Measurements from ENCODE around the gene CHODL. TPM values are rescaled to one million over a fixed set of nuclear protein-coding genes. Genes with fewer than 3 reads are reported as not detected.

CHODL gene
- total and polyA plus RNA-seq, 2 donors (not counting 3 experiments of a cell fraction or from before 2014, with no cell fraction given) = not detected

GRCh38 chr21:18289876-18290275 is 45.2 kb downstream of the CHODL start:
- Histone ChIP-seq H3K9me1 (replicated peaks; ENCODE audit: control insufficient read depth, extremely low read depth, insufficient read depth, low read length) (no peaks in the 10 kb centered on the region), H3K27ac (ENCODE audit: insufficient read depth, low read depth, low read length) (no peak overlapping the region), H3K4me3 (replicated peaks in 1 of 3; ENCODE audit: insufficient read depth in 1 of 3, low read depth in 1 of 3, low read length in 3 of 3) (no peak overlapping the region), H3K36me3 (ENCODE audit: control insufficient read depth in 2 of 2, extremely low read depth in 1 of 2, insufficient read depth in 2 of 2, low read length in 2 of 2) (no peaks in the 10 kb centered on the region), H2AFZ (ENCODE audit: low read depth, low read length) (no peak overlapping the region), H3K4me2 (ENCODE audit: insufficient read depth, low read length) (no peak overlapping the region), H3K9ac (replicated peaks; ENCODE audit: extremely low read depth, insufficient read depth, low read length) (no peak overlapping the region), H3K79me2 (ENCODE audit: control insufficient read depth, insufficient read depth, low read length) (no peaks in the 10 kb centered on the region), H3K27me3 (ENCODE audit: control insufficient read depth in 2 of 2, insufficient read depth in 2 of 2, low read length in 2 of 2) (no peaks in the 10 kb centered on the region), H3K9me3 (replicated peaks; ENCODE audit: control insufficient read depth, insufficient read depth, low read length) (no peaks in the 10 kb centered on the region), H3K4me1 (ENCODE audit: control insufficient read depth, extremely low read depth, insufficient read depth, low read length) (no peaks in the 10 kb centered on the region), H4K20me1 (replicated peaks; ENCODE audit: control insufficient read depth, extremely low read depth, insufficient read depth, low read length) (no peaks in the 10 kb centered on the region)
- intact Hi-C loops (cut with micrococcal nuclease) (no loop called here), dilution Hi-C loops (cut with MboI; ENCODE audit: extremely low pct_ligation_motif_present, low sequenced_read_pairs) (no loop called here)
- ChIA-PET POLR2A (no interaction called here), CTCF (interaction anchor here (1.8 kb wide), 1 partner anchor 249 kb away, joined by 4 read pairs; no protein-coding TSS in a partner anchor)
- no TSS peak for BruUV-seq (replicated peaks)
- TF ChIP-seq POLR2A (IDR thresholded peaks at IDR 0.05; ENCODE audit: low read depth, low read length) (no peak), FOS (IDR thresholded peaks at IDR 0.05; ENCODE audit: borderline replicate concordance, insufficient read depth, low read length) (no peak), CTCF (IDR thresholded peaks at IDR 0.05; ENCODE audit: extremely low read depth in 1 of 2, insufficient read depth in 1 of 2, low read depth in 1 of 2, low read length in 2 of 2) (no peak), GATA2 (IDR thresholded peaks at IDR 0.05; ENCODE audit: insufficient read depth, insufficient read length, low read depth, low read length) (no peak), JUN (IDR thresholded peaks at IDR 0.05; ENCODE audit: borderline replicate concordance, insufficient read depth, insufficient read length, low read depth) (no peak), EZH2 (IDR thresholded peaks at IDR 0.05; ENCODE audit: borderline replicate concordance, low read depth, low read length, severe bottlenecking) (no peak), MYC (IDR thresholded peaks at IDR 0.05; ENCODE audit: low read depth, low read length) (no peak), POLR2AphosphoS5 (IDR thresholded peaks at IDR 0.05; ENCODE audit: insufficient read depth, low read depth, low read length) (no peak), MAX (IDR thresholded peaks at IDR 0.05; ENCODE audit: insufficient read depth, insufficient read length) (no peak)
- DNase-seq (ENCODE audit: low read depth, low spot score) (no peak), FAIRE-seq (no peak)
